GM20431 (cell line): ENCODE results near the gene CDRT4.

Experiments used
- in situ Hi-C: fragments of 300-500 bp; cut with MseI, MboI; formaldehyde crosslinking; loops from one replicate; pipeline ENCODE4 v1.15.0; 2020; ENCODE audit warnings: low sequenced_read_pairs; ENCODE audit not compliant: unreplicated experiment

The CDRT4 gene

GRCh38 chr17:15467592-15467991 is at the start of gene CDRT4:
Gene CDRT4 (minus strand): TSS chr17:15467621. CDS start chr17:15440238, 27,383 bp downstream.
- in situ Hi-C loops = no loop called here

GRCh38 chr17:15516150-15516549 is 48.7 kb upstream of the CDRT4 start:
- in situ Hi-C loops = loop anchor here (25.0 kb wide), 1 partner anchor 254 kb away; the partner anchor contains the start of gene PMP22

- in situ Hi-C loops = loop anchor here (25.0 kb wide), 1 partner anchor 252 kb away; the partner anchor contains the start of gene PMP22
Observed at GRCh38 chr17:15514469-15514868, 47.0 kb upstream of the CDRT4 start.

GRCh38 chr17:15513856-15514459 is 46.5 kb upstream of the CDRT4 start:
- in situ Hi-C loops = loop anchor here (25.0 kb wide), 1 partner anchor 252 kb away; the partner anchor contains the start of gene PMP22

GRCh38 chr17:15513058-15513791 is 45.8 kb upstream of the CDRT4 start:
- in situ Hi-C loops = loop anchor here (25.0 kb wide), 1 partner anchor 251 kb away; the partner anchor contains the start of gene PMP22

GRCh38 chr17:15512071-15512709 is 44.8 kb upstream of the CDRT4 start:
- in situ Hi-C loops = loop anchor here (25.0 kb wide), 1 partner anchor 250 kb away; the partner anchor contains the start of gene PMP22

- in situ Hi-C loops = loop anchor here (25.0 kb wide), 1 partner anchor 249 kb away; the partner anchor contains the start of gene PMP22
Observed at GRCh38 chr17:15511142-15511541, 43.7 kb upstream of the CDRT4 start.

GRCh38 chr17:15510361-15510760 is 42.9 kb upstream of the CDRT4 start:
- in situ Hi-C loops = loop anchor here (25.0 kb wide), 1 partner anchor 248 kb away; the partner anchor contains the start of gene PMP22

GRCh38 chr17:15509095-15509494 is 41.7 kb upstream of the CDRT4 start:
- in situ Hi-C loops = loop anchor here (25.0 kb wide), 1 partner anchor 247 kb away; the partner anchor contains the start of gene PMP22

GRCh38 chr17:15508466-15508865 is 41.0 kb upstream of the CDRT4 start:
- in situ Hi-C loops = loop anchor here (25.0 kb wide), 1 partner anchor 246 kb away; the partner anchor contains the start of gene PMP22

- in situ Hi-C loops = loop anchor here (25.0 kb wide), 1 partner anchor 246 kb away; the partner anchor contains the start of gene PMP22
Observed at GRCh38 chr17:15507896-15508295, 40.5 kb upstream of the CDRT4 start.

- in situ Hi-C loops = loop anchor here (25.0 kb wide), 1 partner anchor 245 kb away; the partner anchor contains the start of gene PMP22
Observed at GRCh38 chr17:15507001-15507400, 39.6 kb upstream of the CDRT4 start.

- in situ Hi-C loops = loop anchor here (25.0 kb wide), 1 partner anchor 243 kb away; the partner anchor contains the start of gene PMP22
Observed at GRCh38 chr17:15505708-15506107, 38.3 kb upstream of the CDRT4 start.

GRCh38 chr17:15503731-15504130 is 36.3 kb upstream of the CDRT4 start:
- in situ Hi-C loops = loop anchor here (25.0 kb wide), 1 partner anchor 241 kb away; the partner anchor contains the start of gene PMP22

- in situ Hi-C loops = loop anchor here (25.0 kb wide), 1 partner anchor 240 kb away; the partner anchor contains the start of gene PMP22
Observed at GRCh38 chr17:15502369-15503112, 35.1 kb upstream of the CDRT4 start.

GRCh38 chr17:15501793-15502192 is 34.4 kb upstream of the CDRT4 start:
- in situ Hi-C loops = loop anchor here (25.0 kb wide), 1 partner anchor 239 kb away; the partner anchor contains the start of gene PMP22

GRCh38 chr17:15501282-15501681 is 33.9 kb upstream of the CDRT4 start:
- in situ Hi-C loops = loop anchor here (25.0 kb wide), 1 partner anchor 239 kb away; the partner anchor contains the start of gene PMP22

- in situ Hi-C loops = no loop called here
Observed at GRCh38 chr17:15498107-15498506, 30.7 kb upstream of the CDRT4 start.
